ENCODE measurements around the gene PLXNA3. TPM values are rescaled to one million over a fixed set of nuclear protein-coding genes. Genes with fewer than 3 reads are reported as not detected.
A peak's percentile ranks its signal among the peaks of the same experiment; 100 is the strongest.

Gene PLXNA3
- polyA plus RNA-seq, 3 donors: 49.7 to 65.3 (median 53.2) TPM

DNA sequence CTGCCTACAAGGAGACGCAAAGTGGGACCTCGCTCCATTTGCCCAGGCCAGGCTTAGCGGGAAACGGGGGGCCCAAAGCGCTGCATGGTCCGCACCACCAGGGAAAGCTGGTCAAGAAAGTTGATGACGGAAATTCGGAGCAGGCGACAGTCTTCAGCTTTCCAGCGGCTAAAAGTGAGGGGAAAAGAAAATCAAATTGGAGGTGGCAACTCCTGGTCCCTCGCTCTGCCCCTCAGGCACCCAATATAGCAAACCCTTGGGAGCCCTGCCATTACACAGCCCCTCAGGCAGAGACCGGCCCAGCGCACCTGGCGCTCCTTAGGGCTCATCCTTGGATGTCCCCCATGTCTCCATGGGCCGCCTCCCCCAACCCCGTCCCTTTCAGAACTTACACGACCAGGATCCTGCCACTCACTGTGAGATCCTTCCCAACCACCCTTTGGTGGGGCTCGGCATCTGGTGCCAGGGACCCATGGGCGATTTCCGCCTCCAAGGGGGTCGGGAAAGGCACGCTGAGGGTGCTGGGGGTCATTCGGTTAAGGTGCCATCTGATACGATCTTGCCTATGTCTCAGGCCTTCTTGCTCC lies 19.9 kb downstream of the PLXNA3 start:
- DNase-seq: no peak

DNA sequence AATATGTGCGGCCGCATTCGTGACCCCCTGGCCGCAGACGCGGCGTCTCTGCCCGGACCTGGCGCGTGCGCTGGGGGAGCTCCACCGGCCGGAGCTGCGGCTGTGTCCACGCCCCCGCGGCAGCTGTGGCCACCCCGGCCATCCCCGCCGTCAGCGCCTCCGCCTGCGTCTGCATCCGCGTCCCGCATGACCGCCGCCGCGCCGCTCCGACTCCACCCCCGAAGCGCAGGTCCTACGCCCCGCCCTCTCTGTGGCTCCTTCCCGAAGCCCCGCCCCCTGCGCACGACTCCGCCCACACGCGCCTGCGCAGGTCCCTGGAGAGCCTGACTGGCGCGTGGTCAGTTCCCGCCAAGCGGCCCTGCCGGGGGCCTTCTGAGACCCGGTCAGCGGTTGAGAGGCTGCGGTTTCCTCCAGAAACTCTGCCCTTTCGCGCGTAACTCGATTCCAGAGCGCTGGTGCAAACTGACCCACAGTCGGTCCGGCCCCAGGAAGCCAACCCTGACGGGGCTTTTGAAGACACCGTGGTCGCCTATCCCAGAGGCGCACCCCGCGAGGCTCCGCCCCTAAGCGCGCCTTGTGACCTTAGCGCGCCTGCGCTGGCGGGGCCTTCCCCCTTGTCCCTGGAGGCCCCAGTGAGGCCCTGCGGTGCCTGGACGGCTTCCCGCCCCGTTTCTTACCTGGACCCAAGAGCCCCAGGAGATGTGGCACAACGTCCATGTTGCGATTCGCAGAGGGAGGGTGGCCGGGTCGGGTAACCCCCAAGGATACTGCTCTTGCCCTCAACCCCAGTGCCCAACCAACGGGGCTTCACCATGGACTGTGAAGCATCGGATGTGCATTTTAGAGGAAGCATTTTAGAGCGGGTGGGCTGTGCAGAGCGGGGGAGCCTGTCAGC lies 20.9 kb downstream of the PLXNA3 start, which contains the start of gene LAGE3:
TSS of gene LAGE3 (minus strand) at position 554 of the 895 bp plus-strand sequence. CDS start at position 188, 366 bp downstream.
- DNase-seq: peak; percentile 83

DNA sequence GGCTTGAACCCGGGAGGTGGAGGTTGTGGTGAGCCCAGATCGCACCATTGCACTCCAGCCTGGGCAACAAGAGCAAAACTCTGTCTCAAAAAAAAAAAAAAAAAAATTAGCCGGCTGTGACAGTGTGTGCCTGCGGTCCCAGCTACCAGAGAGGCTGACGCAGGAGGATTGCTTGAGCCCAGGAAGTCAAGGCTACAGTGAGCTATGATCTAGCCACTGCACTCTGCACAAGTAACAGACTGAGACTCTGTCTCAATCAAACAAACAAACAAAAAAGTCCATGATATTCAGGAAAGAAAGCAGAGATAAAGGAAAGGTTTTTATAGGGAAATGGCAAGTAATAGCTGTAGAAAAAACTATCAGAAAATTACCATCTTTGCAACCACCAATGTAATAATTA lies 23.1 kb downstream of the PLXNA3 start:
- no peak for DNase-seq

DNA sequence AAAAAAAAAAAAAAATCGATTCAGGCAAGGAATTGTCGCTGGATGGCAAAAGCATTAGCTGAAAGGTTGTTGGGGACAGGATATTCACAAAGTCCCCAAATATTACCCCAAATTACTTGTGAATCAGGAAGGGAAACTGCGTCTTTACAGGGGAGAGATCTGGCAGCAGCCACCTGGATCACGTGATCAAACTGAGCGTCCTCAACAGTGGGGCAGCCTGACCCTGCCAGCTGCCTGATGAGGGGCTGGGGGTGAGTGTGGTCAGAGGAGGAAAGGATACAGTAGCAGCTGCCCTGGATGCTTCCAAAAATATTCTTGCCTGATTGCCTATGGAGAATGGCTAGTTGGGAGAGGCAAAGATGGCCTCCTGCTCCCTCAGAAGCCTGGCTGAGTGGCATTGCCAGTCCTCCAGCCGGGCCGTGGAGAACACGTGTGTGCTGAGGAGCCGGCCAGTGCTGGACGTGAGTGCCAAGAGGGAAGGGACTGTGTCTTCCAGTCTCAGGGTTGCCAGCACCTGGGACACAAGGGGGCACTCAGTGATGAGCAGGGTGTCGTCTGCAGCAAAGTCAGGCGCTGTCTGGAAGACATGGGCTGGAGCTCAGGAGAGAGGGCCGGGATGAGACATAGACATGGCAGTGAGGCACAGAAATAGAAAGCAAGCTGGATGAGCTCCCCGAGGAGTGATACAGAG lies 24.0 kb downstream of the PLXNA3 start:
- no peak for DNase-seq

DNA sequence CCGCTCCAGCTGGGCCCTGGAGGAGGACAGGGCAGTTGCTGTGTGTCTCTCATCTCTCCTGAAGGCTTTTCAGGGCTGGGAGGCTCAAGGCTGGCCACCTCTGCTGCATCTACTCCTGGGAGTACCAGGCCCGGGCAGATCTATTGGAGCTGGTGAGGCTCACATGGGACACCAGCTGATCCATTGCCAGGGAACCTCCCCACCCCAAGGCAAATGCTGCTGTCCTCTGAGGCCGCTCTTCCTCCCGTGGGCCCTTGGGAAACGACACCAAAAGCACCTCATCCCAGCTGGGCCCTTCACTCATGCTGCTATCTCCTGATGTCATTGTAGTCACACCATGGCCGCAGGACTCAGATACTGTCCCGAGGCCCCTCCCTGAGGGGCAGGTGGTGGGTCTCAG lies 24.7 kb downstream of the PLXNA3 start:
- DNase-seq: no peak

DNA sequence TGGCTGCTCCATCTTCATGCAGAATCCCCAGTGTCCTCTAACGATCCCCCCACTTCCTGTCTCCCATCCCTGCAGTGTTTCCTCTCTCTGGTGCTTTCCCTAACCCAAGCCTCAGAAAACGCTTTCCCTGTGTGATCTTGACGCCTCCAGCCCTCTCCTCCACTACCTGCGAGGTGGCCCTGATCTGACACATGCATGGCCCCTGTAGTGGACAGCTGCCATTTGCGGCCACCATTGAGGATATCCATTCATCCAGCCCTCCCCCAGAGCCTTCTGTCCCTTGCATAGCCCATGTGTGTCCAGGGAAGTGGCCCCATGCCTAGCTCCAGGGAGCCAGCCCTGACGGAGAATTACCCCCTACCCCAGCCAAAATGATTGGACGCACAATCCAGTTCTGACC lies 25.2 kb downstream of the PLXNA3 start:
- no peak for DNase-seq

DNA sequence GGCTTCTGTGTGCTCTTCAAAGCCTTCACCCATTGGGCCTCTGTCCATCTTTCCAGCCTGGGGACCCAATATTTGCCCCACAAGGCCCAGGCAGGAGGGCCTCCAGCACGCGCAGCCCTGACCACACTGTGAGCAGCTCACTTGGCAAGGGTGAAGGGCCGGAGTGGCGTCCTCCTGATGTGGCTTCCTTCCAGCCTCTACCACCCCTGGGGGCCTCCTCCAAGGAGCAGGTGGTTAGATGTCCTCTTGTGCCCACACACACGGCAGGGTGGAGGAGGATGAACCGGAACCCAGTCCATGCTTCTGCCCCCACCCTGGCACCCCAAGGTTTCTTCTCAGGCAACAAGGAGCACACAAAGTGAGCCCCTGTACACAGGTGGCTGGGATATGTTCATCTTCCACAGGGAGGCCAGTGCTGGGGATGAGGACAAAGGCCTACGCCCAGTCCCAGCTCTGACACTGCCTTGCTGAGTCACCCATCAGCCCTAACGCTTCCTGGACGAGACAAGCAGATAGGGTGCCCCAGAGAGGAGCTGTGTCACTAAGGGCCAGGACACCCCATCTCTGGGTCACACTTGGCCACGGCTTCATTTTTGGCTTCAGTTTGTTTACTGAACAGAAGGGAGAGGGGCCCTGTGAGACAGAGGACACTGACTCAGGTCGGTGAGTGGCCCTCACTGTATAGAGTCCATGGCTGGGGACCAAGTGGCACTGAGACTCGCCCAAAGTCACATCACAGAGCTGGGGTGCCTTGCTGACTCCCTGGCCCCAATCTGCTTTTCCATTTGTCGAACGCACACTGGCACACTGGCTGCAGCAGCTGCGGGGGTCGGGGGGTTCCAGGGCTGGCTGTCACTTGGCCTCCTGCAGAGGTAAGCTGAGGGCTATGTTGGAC lies 26.4 kb downstream of the PLXNA3 start:
- no peak for DNase-seq

DNA sequence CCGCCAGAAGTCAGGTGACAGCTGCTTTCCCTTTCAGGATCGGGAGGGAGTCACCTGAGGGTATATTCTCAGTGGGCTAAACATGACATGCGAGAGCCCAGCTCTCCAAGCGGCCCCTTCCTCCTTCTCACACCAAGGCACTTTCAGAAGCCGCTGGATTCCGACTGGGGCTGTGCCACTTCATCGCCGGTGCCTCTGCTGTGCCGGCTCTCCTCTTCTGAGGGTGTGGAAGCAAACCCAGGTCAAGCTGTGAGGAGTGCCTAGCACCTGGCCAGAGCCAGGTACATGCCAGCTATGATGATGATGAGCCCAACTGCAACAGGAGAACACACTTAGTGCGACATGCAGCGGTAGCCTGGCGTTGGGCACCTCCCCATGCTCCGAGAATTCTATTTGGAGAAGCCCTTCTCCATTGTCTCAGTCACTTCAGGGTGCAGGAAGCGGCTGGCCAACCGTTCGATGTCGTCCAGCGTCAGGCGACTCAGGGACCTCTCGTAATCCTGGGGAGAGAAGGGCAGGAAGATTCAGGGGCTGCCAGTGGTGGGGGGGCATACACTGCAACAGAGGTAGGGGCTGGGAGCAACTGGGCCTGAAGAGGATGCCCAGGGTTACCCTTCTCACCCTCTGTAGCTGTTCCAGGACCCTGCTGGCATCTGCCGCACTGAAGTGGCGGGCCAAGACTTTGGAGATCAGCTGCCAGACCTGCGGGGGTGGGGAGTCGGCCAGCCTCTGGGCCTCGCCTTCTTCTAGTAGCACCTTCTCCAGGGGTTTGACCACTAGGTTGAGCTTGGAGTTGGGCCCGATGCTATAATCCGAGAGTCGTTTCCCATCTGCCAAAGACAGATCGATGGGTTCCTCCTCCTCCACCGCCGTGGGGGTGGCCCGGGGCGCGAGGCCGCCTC lies 27.3 kb downstream of the PLXNA3 start:
- no peak for DNase-seq

DNA sequence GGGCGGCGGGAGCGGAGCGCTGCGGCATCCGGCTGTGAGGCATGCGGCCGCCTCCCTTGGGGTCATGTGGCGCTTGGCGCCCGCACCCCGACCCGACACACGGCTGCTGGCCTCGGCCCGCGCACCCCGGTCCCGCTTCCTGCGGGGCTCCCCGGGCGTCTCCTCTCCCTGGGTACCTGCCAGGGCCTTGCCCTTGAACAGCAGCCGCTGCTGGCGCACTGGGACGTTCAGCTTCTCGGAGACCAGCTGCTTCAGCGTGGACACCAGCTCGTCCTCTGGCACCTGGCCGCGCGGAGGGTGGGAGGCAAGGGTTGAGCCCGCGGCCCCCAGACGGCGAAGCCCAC lies 27.9 kb downstream of the PLXNA3 start:
- DNase-seq: no peak

DNA sequence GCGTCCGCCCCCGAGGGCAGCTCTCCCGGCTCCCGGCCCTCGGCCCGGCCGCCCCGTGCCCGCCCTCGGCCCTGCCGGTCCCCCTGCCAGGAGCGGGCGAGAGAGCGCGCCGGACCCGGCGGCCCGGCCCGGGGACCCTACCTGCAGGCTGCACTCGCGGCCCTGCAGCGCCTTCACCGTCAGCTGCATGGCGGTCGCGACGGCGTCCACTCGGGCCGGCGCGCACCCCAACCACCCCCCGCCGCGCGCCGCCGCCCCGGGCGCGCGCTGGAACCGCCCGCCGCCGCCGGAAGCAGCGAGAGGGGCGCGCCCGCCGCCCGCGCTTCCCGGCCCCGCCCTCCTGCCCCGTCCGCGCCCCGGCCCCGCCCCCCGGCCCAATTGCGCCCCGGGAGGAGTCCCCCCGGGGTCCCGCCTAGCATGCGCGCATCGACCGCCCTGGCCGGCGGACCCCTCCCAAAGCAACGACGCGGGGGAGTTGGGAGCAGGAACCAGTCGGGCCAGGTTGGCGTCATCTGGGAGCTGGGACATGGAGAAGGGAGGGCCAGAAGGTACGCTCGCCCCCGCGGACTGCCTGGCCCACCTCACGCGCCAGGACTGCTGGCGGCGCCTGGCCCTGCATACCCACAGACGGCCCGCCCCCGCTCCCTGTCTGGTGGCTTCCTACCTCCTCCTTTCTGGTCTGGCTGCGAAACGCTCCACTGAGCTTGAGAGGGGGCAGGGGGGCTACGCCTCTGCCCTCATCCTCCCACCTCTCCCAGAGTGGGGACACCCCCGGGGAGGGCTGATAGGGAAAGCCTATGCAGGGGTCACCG lies 28.5 kb downstream of the PLXNA3 start, which contains the start of gene UBL4A:
TSS of gene UBL4A (minus strand) at position 220 of the 812 bp plus-strand sequence. CDS start at position 189, 31 bp downstream.
- peak; percentile 73 for DNase-seq

DNA sequence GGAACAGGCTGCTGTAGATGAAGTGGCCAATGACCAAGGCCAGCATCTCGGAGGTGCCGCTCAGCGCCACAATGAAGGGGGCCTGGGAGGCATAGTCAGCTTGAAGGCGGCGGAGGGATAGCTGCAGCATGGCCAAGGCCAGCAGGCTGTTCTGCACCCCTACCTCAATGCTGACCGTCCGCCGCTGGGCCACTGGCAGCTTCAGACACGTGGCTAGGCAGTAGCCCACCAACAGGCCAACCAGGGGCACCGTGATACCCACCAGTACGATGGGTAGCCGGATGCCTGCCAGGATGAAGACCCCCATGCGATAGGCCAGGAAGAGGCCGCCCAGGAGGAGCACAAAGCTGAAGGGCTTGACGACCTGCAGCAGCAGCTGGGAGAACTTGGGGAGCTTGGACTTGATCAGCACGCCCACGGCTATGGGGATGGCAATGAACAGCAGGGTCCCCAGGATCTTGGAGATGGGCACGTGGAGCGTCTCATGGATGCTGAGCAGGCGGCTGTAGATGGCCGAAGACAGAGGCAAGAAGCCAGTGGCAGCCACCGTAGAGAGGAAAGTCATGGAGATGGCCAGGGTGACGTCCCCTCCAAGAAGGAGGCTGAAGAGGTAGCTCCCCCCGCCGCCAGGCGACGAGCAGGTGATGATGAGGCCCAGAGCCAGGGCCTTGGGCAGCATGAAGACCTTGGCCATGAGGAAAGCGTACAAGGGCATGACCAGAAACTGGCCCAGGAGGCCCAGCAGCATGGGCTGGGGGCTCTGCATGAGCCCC lies 29.6 kb downstream of the PLXNA3 start:
- DNase-seq: no peak

DNA sequence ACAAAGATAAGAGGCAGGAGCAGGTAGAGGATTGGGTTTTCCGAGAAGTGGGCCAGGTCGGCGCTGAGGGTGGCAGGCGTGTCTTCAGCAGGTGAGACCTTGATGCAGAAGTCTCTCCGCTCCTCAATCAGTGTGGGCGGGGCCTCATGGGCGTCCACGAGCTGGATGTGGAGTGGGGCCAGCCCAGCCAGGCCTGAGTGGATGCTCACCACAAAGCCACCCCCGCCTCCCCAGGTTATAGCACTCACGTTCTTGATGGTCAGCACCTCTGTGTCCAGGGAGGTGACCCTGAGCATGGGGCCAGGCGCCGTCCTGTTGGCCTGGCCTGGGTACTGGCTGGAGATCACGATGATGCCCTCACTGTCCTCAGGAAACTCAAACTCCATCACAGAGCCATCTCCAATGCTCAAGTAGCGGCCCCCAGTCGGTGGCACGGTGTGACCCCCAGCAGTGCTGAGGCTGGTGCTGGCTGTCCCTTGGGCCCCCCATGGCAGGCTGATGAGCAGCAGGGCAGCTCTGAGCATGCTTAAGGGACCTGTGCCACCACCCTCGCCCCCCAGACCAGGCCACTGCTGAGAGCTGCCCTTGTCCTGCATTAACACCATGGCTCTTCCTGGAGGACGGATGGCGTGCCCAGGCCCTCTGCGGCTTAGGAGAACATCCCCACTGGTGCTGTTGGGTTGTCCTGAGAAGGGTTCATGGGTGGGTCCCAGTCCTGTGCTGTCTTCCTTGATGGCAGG lies 30.4 kb downstream of the PLXNA3 start:
- DNase-seq: no peak

DNA sequence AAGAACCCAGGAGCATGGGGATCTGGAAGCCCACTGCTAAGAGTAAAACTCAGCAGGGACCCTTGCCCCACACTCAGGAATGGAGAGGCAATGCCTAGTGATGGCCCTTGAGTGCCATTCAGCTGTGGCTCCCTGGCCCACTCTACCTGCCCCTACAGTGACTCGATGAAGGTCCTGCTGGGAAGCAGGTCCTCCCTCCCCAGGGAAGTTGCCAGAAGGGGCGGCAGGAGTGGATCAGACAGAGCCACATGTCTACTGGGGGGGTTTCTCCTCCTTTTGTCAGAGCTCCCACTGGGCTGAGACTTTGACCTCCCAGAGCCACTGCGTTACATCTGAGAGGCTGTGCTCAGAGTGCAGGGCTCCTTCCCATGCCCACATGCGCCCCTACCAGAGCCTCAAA lies 31.1 kb downstream of the PLXNA3 start:
- DNase-seq: no peak

DNA sequence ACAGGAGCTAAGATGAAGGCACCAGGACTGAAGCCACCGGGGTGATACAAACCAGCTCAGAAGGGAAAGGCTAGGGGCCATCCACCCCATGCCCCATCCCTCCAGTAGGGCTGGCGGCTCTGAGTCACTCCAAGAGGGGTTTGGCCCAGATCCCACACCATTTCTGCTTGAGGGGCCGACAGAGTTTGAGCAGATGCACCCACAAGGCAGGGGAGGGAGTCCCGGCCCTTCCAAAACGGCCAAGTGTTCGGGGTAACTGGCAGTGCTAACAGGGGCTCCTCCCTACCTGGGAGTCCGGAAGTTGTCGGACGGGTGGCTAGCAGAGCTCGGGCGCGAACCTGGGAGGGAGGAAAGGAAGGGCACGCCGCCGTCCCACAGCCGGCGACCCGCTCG lies 31.9 kb downstream of the PLXNA3 start:
- no peak for DNase-seq

DNA sequence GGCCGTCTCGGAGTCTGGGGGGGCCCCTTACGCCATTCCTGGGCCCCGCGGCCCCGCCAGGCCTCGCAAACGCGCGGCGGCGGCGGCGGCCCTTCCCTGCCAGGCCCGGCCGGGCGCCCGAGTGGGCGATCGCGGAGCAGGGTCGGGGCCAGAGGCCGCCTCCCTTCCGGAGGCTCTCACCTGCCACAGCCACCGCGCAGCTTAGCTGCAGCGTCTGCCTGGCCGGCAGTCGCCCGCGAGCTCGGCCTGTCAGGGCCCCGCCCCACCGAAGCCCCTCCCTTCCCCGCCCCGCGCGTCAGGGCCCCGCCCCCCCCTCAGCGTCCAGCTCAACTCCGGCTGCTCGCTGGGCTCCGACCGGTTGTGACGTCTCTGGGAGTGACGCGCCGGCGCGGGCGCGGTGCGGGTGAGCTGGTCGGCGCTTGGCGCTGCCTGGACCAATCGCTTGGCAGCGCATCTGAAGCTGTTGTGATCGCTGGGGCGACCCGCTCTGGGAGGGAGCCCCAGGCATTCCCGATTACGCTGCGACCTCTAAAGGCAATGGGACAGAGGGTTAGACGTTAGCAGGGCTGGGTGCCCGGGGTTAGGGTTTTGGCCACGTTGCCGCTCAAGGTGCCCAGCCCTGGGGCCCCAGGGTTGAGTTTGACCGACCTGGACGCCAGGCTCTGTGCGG lies 32.5 kb downstream of the PLXNA3 start, which contains the start of gene SLC10A3:
TSS of gene SLC10A3 (minus strand) at position 216 of the 670 bp plus-strand sequence. CDS start 1,689 bp downstream, outside the sequence.
- DNase-seq: peak; percentile 90

DNA sequence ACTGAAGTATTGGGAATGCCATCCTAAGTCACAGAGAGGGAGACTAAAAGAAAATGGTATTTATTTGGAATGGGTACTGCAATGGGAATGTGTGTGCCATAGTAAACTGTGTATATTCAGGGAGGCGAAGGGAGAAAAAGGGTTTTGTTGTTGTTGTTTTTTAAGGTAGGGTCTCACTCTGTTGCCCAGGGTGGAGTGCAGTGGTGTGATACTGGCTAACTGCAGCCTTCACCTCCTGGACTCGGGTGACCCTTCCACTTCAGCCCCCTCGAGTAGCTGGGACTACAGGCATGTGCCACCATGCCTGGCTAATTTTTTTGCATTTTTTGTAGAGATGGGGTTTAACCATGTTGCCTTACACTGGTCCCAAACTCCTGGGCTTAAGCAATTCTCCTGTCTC lies 36.6 kb downstream of the PLXNA3 start:
- DNase-seq: no peak

DNA sequence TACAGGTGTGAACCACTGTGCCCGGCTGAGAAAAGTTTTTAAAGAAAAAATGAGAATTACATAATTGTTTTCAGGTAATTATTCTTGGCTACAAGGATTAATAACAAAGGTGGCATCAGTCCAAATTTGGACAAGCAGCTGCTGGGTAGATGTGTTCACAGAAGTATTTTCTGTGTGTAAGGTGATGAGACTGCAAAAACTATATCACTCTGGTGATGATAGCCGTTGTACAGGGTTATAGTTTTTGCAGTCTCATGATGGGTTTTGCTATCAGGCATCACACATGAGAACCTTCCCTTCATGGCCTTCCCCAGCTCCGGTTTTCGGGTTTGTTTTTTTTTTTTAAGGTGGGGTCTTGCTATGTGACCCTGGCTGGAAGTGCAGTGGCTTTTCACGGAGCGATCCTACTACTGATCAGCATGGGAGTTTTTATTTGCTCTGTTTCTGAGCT lies 37.4 kb downstream of the PLXNA3 start:
- no peak for DNase-seq
